HG03196 (cell line): ENCODE measurements around the gene MACROH2A1.

Experiments
- ATAC-seq: cut with Tn5 transposase; IDR thresholded peaks from one replicate; pipeline ENCODE4 v1.9.1; 2021; ENCODE audit not compliant: unreplicated experiment

Gene MACROH2A1

GRCh38 chr5:135319458-135319857, 79.6 kb downstream of the MACROH2A1 start:
- no peak for ATAC-seq

DNA sequence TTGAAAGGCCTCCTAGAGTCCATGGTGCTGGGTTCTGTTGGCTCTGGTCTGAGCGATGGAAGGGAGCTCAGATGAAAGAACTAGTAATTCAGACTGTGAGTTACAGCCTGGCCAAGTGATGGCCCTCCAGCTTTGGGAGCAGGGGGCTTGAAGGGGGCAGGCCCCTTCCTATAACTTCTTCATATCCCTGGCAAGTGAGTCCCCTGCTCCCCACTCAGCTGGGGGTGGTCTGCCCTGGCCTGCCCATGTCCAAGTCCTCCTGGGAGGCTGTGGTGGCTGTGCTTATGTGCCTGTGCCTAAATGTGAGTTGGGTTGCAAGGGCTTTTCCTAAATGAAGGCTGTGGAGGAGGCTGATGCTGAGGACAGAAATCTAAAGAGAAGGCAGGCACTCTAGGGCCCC, 80.1 kb downstream of the MACROH2A1 start:
- no peak for ATAC-seq

DNA sequence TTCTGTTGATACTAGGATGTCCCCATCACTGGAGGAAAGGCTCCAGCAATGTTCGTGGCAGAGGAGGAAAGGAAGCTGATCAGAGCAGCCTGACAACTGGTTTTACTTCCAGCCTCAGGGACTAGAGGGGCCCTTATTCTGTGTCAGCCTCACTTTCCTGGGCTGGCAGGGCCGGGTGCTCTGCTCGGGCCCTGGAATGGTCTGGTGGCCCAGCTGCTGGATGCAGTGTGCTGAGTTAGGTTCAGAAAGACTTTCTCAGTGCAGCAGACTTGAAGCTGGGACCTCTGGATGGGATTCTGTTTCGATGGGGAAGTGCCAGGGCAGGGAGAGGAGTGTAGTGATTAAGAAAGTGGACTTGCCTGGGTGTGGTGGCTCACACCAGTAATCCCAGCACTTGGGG, 81.0 kb downstream of the MACROH2A1 start:
- no peak for ATAC-seq

DNA sequence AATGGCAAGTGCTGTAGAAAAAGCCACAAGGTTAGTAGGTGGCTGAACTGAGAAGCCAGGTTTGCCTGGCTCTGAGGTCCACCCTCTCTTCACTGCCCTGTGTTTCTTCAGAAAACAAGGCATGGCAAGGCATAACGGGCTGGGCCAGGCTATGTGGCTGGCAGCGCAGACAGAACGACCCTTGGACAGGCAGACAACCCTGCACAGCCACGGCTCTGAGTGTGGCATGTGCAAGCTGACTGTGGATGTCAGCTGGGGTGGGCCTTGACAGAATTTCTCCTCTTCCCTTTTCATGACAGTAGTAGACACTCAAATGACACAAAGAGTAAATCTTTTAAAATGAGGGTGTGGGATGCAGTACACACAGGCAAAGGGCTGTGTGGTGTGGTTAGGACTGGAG, 81.7 kb downstream of the MACROH2A1 start:
- ATAC-seq: no peak

DNA sequence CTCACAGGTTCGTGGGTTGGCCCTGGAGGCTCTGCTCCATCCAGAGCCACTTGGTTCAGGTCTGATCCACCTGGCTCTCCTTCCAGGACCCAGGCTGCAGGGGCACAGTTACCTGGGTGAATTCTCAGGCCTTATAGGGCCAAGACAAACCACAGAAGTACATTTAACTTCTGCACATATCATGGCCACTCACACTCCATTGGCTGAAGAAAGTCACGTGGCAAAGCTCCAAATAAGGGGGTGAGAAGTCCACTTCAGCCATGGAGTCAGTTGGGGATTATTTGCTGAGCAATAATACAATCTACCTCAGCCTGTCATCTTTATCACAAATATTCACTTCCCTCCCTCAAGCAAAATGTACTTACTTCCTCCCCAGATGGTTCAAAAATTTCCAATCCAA, 83.6 kb downstream of the MACROH2A1 start:
- no peak for ATAC-seq

GRCh38 chr5:135313946-135314345, 85.1 kb downstream of the MACROH2A1 start:
- no peak for ATAC-seq

DNA sequence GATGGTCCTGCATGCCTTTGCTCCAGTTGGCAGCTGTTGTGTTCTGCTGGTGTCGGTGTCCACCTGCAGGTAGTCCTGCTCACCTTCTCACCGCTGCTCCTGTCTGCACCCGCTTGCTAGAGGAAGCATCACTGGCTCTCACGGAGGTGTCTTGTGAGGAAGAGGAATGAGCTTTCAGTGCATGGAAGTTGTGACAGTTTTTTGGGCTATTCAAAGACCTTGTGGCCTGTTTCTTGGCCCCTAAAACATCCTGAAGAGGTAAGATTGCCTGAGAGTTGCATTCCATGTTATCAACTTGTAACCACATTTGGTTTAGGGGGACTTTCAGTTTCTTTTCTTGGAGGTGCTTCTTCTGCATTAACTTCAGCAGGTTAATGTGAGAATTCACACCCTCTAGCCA, 85.6 kb downstream of the MACROH2A1 start:
- ATAC-seq: no peak

GRCh38 chr5:135312255-135312935, 86.6 kb downstream of the MACROH2A1 start:
- ATAC-seq: no peak

DNA sequence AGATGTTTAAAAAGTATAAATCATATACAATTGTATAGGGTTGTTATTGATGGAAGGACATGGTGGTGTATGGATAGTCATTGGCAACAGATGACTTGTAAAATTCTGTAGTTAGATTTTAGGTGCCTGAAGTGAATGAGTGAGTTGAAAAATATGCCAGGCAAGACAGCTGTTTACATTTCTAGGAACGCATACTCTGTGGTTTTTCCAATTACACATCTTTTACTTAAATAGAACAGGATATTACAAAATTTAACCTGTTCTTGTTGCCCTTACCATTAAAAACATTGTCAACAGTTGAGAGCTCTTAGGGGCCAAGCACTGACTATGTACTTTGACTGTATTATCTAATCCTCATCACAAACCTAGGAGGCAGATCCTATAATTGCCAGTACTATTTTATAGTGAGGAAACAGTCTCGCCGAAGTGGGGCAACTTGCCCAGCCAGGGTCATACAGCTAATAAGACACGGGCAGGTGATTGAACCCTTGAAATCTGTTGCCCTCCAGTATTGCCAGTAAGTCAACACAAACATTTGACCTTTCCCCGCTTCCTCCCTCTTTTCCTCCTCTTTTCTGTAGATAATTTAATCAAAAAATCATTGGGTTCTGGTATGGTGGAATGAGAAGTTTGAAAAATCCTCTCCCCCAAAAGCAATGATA, 88.6 kb downstream of the MACROH2A1 start:
- no peak for ATAC-seq

DNA sequence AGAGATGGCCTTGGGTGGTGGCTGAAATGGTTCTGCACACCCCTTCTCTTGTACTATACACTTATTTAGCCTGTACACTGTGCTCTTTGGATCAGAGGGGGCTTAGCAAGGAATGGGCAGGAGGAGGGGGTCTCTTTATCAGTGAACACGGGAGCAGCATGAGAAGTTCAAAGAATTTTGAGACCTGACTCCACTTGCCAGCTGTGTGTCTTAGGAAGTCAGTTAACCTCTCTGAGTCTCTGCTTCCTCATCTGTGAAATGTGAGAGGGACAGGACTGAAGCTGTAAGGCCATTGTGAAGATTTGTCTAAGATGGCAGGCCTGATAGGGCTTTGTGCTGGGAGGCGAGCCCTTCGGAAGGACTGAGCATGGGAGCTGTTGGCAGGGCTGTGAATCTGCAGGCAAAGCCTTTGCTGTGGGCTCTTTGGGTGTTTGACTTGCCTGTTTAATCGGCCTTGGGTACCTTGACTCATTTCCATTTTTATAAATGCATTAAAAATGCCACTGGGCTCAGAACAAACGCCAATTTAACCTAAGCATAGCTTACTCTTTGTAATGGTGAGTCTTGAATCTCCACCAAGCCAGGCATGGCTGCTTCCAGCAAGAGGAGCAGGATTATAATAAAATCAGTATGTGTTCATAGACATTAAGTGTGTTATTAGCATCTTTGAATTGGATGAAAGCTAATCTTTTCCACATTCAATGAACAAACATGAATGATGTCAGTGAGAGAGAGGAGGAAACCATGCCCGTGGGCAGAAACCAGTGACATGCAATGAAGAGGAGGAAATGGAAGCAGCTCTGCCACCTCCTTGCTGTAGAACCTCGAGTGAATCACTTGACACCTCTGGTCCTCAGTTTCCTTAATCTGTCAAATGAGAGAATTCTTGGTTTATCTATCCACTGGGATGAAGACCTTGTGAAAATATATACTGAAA, 89.4 kb downstream of the MACROH2A1 start:
- ATAC-seq: no peak

DNA sequence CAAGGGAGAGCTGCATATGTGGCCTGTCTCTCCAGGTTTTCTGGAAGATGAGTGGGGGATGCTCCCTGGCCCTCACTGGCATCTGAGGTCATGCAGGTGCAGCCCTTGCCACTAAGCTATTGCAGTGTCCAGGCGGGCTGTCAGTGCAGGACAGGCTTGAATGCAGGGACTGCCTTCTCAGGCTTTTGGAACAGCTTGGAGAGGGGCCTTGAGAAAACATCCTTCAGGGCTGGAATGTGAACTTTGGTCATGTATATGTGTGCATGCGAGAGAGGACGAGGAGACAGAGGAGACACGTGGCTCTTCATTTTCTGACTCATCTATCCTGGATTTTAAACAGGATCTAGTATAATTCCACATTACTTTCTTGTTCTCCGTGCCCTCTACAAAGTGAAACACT, 90.3 kb downstream of the MACROH2A1 start:
- ATAC-seq: no peak

- ATAC-seq: no peak
Observed at GRCh38 chr5:135308245-135308644, 90.8 kb downstream of the MACROH2A1 start.

DNA sequence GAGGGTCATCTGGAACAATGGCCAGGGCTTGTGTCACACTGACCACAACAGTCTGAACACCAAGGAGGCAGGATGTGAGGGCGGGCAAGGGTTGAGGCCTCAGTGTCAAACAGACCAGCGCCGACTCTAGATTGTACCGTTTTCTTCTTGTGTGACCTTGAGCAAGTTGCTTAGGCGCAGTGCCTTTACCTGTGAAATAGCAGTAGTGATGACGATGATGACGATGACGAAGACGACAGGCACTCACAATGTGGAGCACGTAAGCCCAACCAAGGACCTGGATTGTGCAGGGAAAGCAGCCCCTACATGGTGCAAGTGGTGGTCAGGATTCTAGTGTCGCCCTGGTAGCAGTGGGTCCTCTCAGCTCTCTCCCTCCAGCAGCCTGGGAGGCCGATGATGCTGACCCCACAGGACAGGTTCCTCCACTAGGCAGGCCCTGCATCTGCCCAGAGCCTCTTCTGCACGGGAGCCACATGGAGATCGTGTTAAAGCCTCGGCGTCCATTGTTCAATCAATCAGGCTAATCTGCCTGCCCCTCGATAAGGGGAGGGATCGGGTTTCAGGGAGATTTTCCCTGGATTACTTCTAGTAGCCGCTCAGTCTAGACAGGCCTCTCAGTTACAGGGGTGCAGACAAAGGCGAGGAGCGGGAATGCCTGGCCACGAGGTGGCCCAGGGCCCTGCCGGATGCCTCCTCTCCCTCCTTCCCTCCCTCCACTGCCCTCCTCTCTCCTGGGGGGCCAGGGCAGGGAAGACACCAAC, 91.7 kb downstream of the MACROH2A1 start:
- no peak for ATAC-seq

- ATAC-seq: no peak
Observed at GRCh38 chr5:135306557-135306956, 92.5 kb downstream of the MACROH2A1 start.

DNA sequence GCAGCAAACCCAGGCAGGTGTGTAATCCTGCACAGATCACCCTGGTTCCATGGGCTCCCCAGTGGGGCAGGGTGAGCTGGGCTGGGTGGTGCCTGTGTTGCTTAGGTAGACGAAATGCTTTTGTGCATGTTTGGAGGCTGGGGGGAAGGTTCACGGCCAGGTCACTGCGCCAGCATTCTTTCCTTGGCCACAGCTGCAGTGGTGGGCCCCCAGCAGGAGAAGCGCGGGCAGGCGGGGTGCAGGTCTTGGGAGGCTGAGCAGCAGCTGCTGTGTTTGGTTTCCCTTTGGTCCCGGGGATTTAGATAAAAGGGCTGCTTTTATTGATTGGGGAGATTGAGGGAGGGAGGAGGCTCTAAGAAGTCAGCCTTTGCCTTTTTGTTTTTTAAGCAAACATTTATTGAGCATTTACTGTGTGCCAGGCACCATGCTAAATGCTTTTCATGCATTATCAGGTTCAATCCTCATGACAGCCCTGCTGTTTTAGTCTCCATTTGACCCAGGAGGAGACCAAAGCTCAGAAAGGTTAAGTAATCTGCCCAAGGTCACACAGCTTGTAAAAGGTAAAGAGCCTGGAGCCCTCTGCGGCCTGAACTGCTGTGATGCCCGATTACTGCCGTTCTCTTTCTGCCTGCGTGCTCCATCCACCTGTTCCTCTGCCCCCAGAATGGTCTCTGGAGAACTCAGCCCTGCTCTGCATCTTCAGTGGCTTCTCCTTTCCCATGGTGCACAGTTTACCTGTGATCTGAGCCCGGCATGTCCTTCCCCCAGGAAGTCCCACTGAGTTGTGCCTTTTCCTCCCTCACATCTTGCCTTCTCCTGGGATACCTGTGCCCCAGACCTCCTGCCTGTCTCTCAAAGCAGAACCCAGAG, 94.4 kb downstream of the MACROH2A1 start:
- ATAC-seq: no peak

GRCh38 chr5:135303582-135304173, 95.4 kb downstream of the MACROH2A1 start:
- no peak for ATAC-seq

GRCh38 chr5:135296900-135297816, 101.9 kb downstream of the MACROH2A1 start:
- no peak for ATAC-seq

GRCh38 chr5:135295852-135296251, 103.2 kb downstream of the MACROH2A1 start:
- no peak for ATAC-seq

DNA sequence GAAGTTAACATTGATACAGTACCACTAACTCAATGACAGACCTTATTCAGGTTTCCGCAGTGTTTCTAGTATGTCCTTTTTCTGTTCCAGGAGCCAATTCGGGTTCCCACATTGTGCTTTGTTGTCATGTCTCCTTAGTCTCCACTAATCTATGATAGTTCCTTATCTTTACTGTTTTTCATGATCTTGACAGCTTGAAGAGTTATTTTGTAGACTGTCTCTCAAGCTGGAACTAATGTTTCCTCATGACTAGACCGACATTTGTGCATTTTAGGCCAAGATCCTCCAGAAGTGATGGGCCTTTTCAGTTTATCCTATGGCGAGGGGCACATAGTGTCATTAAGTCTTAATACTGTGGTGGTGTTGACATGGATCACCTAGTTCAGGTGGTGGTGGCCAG, 104.2 kb downstream of the MACROH2A1 start:
- no peak for ATAC-seq
